SU-DHL-6 (cell line): ENCODE results near the gene HAPLN3.

Source experiments
- EZH2phosphoT487 ChIP-seq: fragments of 200-600 bp; sonication (generic), shearing (Covaris generic); conservative IDR thresholded peaks from 2 replicates; pipeline ENCODE4 v1.6.1; 2018; ENCODE audit warnings: mild to moderate bottlenecking, antibody characterized with exemption, low read length, moderate library complexity, mixed read lengths
- TF ChIP-seq, protein P1 (sequence below): fragments of 200-600 bp; sonication (generic); IDR thresholded peaks from one replicate; pipeline ENCODE4 v1.5.1; 2017; ENCODE audit warnings: antibody characterized with exemption, mild to moderate bottlenecking, low read length, moderate library complexity; ENCODE audit not compliant: insufficient read depth, poor library complexity, severe bottlenecking

DNA sequence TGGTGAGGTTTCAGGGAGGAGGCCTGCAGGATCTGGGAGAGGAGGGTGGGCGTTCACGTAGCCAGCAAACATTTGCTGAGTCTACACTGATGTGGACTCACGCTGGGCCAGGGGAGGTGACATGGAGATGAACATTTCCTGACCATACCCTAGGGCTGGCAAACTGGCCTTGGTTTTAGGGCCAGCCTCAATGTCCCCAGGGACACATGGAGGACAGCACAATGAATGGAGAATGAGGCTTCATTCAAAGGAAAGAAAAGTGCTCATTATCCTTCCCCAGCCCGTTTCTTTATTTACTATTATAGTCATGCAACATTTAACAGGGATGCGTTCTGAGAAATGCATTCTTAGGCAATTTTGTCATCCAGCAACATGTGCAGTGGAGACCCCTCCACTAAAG lies 65.3 kb downstream of the HAPLN3 start:
- TF ChIP-seq, protein P1, sequence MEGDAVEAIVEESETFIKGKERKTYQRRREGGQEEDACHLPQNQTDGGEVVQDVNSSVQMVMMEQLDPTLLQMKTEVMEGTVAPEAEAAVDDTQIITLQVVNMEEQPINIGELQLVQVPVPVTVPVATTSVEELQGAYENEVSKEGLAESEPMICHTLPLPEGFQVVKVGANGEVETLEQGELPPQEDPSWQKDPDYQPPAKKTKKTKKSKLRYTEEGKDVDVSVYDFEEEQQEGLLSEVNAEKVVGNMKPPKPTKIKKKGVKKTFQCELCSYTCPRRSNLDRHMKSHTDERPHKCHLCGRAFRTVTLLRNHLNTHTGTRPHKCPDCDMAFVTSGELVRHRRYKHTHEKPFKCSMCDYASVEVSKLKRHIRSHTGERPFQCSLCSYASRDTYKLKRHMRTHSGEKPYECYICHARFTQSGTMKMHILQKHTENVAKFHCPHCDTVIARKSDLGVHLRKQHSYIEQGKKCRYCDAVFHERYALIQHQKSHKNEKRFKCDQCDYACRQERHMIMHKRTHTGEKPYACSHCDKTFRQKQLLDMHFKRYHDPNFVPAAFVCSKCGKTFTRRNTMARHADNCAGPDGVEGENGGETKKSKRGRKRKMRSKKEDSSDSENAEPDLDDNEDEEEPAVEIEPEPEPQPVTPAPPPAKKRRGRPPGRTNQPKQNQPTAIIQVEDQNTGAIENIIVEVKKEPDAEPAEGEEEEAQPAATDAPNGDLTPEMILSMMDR, result no peak
- no peak for TF ChIP-seq EZH2phosphoT487
